Fibroblast of lung (primary cell): ENCODE measurements around the gene SDCCAG8. TPM values are rescaled to one million over a fixed set of nuclear protein-coding genes. Genes with fewer than 3 reads are reported as not detected.
A peak's percentile ranks its signal among the peaks of the same experiment; 100 is the strongest.

Experiments used
- DNase-seq, 2 donors: peaks; one replicate each; pipeline versions ENCODE4 v3.0.0 to v3.0.0-alpha.2; 2010; ENCODE audit warnings: low read depth in 2 of 2
- H2AFZ ChIP-seq: 2 replicates; pipeline ENCODE4 v1.5.1; 2012; ENCODE audit warnings: low read length, control low read depth, inconsistent platforms
- H3K27ac ChIP-seq: 2 replicates; pipeline ENCODE4 v1.5.1; 2011; ENCODE audit warnings: low read length, control low read depth; ENCODE audit not compliant: insufficient read depth
- H3K27me3 ChIP-seq: 2 replicates; pipeline ENCODE4 v1.5.1; 2011; ENCODE audit warnings: mild to moderate bottlenecking, low read length; ENCODE audit not compliant: control insufficient read depth, insufficient read depth
- H3K36me3 ChIP-seq: 2 replicates; pipeline ENCODE4 v1.5.1; 2011; ENCODE audit warnings: low read length; ENCODE audit not compliant: control insufficient read depth, insufficient read depth
- H3K4me1 ChIP-seq: 2 replicates; pipeline ENCODE4 v1.5.1; 2011; ENCODE audit warnings: low read length; ENCODE audit not compliant: control insufficient read depth, insufficient read depth; ENCODE audit errors: extremely low read depth
- H3K4me2 ChIP-seq: 2 replicates; pipeline ENCODE4 v1.5.1; 2011; ENCODE audit warnings: low read length, control low read depth; ENCODE audit not compliant: insufficient read depth; ENCODE audit errors: extremely low read depth
- H3K4me3 ChIP-seq, 4 experiments: fragments of 200-600 bp in 1 of 4; sonication (generic) in 1 of 4; replicated peaks in 1 of 4; 2 replicates each; pipeline ENCODE4 v1.5.1; 2011 to 2016; ENCODE audit warnings: low read length in 4 of 4, low read depth in 3 of 4, mild to moderate bottlenecking in 3 of 4, control low read depth in 2 of 4, inconsistent platforms in 1 of 4, mixed read lengths in 1 of 4; ENCODE audit not compliant: insufficient read depth in 1 of 4; ENCODE audit errors: control extremely low read depth in 1 of 4
- H3K79me2 ChIP-seq: 2 replicates; pipeline ENCODE4 v1.5.1; 2012; ENCODE audit warnings: mild to moderate bottlenecking, low read length, inconsistent platforms; ENCODE audit not compliant: control insufficient read depth, insufficient read depth
- H3K9ac ChIP-seq: 2 replicates; pipeline ENCODE4 v1.5.1; 2011; ENCODE audit warnings: mild to moderate bottlenecking, low read length, control low read depth; ENCODE audit not compliant: insufficient read depth
- H3K9me3 ChIP-seq: 2 replicates; pipeline ENCODE4 v1.5.1; 2012; ENCODE audit warnings: low read depth, low read length; ENCODE audit not compliant: control insufficient read depth, insufficient read depth
- H4K20me1 ChIP-seq: 2 replicates; pipeline ENCODE4 v1.5.1; 2011; ENCODE audit warnings: low read length; ENCODE audit not compliant: control insufficient read depth, insufficient read depth; ENCODE audit errors: extremely low read depth
- EZH2 ChIP-seq: IDR thresholded peaks from 2 replicates; pipeline ENCODE4 v1.5.1; 2012; ENCODE audit warnings: low read length, control low read depth, mild to moderate bottlenecking; ENCODE audit errors: missing control alignments
- polyA plus RNA-seq, 2 donors: library from polyadenylated mRNA; depleted of rRNA in 1 of 2; stranded (reverse) in 1 of 2; unstranded in 1 of 2; fragments of >200 nt; gene quantifications; 2 replicates each; pipeline ENCODE4 v1.2.1, GENCODE V29; 2011 to 2012; ENCODE audit warnings: missing spikeins in 1 of 2
- total RNA-seq: library from RNA; depleted of rRNA; stranded (reverse); fragments of >200 nt; gene quantifications from 2 replicates; pipeline ENCODE4 v1.2.1, GENCODE V29; 2014
- TF ChIP-seq, protein P1 (sequence below), 2 donors: IDR thresholded peaks in 1 of 2; conservative IDR thresholded peaks in 1 of 2; 1 replicate in 1 of 2; 2 replicates in 1 of 2; pipeline ENCODE4 v1.5.1; 2011 to 2012; ENCODE audit warnings: low read length in 2 of 2, control low read depth in 1 of 2, inconsistent platforms in 1 of 2, low read depth in 1 of 2, mild to moderate bottlenecking in 1 of 2

Gene SDCCAG8
- total and polyA plus RNA-seq, 2 donors (not counting 1 experiment from before 2014, with no cell fraction given): 34.8 to 53.2 TPM

DNA sequence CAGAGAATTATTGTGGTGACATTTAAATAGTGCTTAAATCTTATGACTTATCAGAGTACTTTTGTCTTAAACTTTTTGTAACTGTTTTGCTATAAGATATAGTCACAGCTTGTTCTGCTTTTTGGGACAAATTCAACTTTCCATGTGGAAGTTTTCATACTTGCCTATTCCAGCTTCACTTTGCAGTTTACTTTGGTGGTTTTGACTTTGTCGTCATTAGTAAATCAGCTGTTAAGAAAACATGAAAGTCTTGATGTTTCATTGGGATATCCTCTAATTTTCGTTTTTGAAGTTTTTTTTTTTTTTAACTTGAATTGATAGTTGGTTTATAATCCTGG, 31.3 kb downstream of the SDCCAG8 start:
- no peaks in the 10 kb centered on the region for H3K9me3 ChIP-seq
- H3K36me3 ChIP-seq: no peaks in the 10 kb centered on the region
- H3K4me2 ChIP-seq: peak overlapping the region; percentile 33
- DNase-seq: peak; percentile 74 to 80
- no peak overlapping the region for H3K4me3 ChIP-seq
- no peak overlapping the region for H2AFZ ChIP-seq
- H3K9ac ChIP-seq: no peak overlapping the region
- no peaks in the 10 kb centered on the region for H4K20me1 ChIP-seq
- TF ChIP-seq, protein P1, sequence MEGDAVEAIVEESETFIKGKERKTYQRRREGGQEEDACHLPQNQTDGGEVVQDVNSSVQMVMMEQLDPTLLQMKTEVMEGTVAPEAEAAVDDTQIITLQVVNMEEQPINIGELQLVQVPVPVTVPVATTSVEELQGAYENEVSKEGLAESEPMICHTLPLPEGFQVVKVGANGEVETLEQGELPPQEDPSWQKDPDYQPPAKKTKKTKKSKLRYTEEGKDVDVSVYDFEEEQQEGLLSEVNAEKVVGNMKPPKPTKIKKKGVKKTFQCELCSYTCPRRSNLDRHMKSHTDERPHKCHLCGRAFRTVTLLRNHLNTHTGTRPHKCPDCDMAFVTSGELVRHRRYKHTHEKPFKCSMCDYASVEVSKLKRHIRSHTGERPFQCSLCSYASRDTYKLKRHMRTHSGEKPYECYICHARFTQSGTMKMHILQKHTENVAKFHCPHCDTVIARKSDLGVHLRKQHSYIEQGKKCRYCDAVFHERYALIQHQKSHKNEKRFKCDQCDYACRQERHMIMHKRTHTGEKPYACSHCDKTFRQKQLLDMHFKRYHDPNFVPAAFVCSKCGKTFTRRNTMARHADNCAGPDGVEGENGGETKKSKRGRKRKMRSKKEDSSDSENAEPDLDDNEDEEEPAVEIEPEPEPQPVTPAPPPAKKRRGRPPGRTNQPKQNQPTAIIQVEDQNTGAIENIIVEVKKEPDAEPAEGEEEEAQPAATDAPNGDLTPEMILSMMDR (conservative IDR thresholded peaks at IDR 0.05 in 1 of 2, IDR thresholded peaks at IDR 0.05 in 1 of 2; ENCODE audit: low read depth in 1 of 2, low read length in 2 of 2): no peak
- no peak for TF ChIP-seq EZH2
- no peaks in the 10 kb centered on the region for H3K27me3 ChIP-seq
- peak overlapping the region; percentile 60 for H3K27ac ChIP-seq
- H3K79me2 ChIP-seq: peaks cover 9% of the 10 kb centered on the region
- peaks cover 13% of the 10 kb centered on the region for H3K4me1 ChIP-seq

DNA sequence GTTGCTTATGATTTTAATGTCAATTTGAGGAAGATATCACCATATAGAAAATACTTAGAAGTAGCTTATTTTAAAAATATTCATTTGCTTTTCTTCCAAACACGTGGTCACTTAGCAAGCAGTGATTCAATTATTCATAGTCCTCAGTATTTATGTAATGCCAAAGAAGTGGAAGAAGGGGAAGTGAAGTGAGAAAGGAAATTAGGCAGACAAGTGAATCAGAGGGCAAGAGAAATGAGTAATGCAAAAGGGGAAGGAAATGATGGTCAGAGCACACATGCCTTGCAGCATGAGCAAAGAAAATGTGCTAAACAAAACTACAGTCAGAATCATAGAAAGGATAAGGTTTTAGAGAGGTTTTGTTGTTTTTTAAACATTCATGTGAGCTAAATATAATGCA, 31.8 kb downstream of the SDCCAG8 start:
- no peaks in the 10 kb centered on the region for H3K36me3 ChIP-seq
- peak overlapping the region; percentile 66 for H3K27ac ChIP-seq
- no peak overlapping the region for H3K9ac ChIP-seq
- H2AFZ ChIP-seq: no peak overlapping the region
- H3K4me1 ChIP-seq: peaks cover 13% of the 10 kb centered on the region
- H3K27me3 ChIP-seq: no peaks in the 10 kb centered on the region
- peak; percentile 87 to 96 for DNase-seq
- no peak overlapping the region for H3K4me3 ChIP-seq
- no peaks in the 10 kb centered on the region for H4K20me1 ChIP-seq
- peak overlapping the region; percentile 4 for H3K4me2 ChIP-seq
- peaks cover 12% of the 10 kb centered on the region for H3K79me2 ChIP-seq
- TF ChIP-seq, protein P1 (conservative IDR thresholded peaks at IDR 0.05 in 1 of 2, IDR thresholded peaks at IDR 0.05 in 1 of 2; ENCODE audit: low read depth in 1 of 2, low read length in 2 of 2): no peak
- TF ChIP-seq EZH2: no peak
- H3K9me3 ChIP-seq: no peaks in the 10 kb centered on the region

DNA sequence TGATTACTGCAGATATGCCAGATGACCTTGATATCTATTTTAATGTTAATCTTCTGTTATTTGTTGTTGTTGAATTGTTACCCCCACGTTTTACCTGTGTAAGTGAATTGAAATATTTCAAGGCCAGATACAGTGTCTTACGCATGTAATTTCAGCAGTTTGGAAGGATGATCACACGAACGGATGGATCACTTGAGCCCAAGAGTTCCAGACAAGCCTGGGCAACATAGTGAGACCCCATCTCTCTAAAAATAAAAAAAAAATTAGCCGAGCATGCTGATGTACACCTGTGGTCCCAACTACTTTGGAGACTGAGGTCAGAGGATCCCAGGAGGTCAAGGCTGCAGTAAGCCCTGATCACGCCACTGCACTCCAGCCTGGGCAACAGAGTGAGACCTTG, 32.2 kb downstream of the SDCCAG8 start:
- no peak overlapping the region for H3K4me3 ChIP-seq
- peaks cover 12% of the 10 kb centered on the region for H3K79me2 ChIP-seq
- no peaks in the 10 kb centered on the region for H4K20me1 ChIP-seq
- no peak for DNase-seq
- H3K9me3 ChIP-seq: no peaks in the 10 kb centered on the region
- H3K27me3 ChIP-seq: no peaks in the 10 kb centered on the region
- no peaks in the 10 kb centered on the region for H3K36me3 ChIP-seq
- H3K27ac ChIP-seq: peak overlapping the region; percentile 66
- H3K9ac ChIP-seq: no peak overlapping the region
- H3K4me2 ChIP-seq: peak overlapping the region; percentile 4
- TF ChIP-seq, protein P1 (conservative IDR thresholded peaks at IDR 0.05 in 1 of 2, IDR thresholded peaks at IDR 0.05 in 1 of 2; ENCODE audit: low read depth in 1 of 2, low read length in 2 of 2): no peak
- no peak for TF ChIP-seq EZH2
- H3K4me1 ChIP-seq: peaks cover 13% of the 10 kb centered on the region
- H2AFZ ChIP-seq: no peak overlapping the region
